ENCODE data around the gene RIN3. TPM values are rescaled to one million over a fixed set of nuclear protein-coding genes. Genes with fewer than 3 reads are reported as not detected.

The RIN3 gene
- total RNA-seq, 1 donor from 2014 or later = 0.22 TPM

- Histone ChIP-seq H3K4me2 (no peak overlapping the region), H3K27me3 (no peaks in the 10 kb centered on the region), H2AFZ (replicated peaks) (no peak overlapping the region), H3F3A (ENCODE audit: low read depth) (peaks cover 9% of the 10 kb centered on the region), H4K20me1 (ENCODE audit: low read depth) (no peaks in the 10 kb centered on the region), H3K36me3 (no peaks in the 10 kb centered on the region), H3K4me3 (no peak overlapping the region), H3K9me3 (ENCODE audit: low read depth) (no peaks in the 10 kb centered on the region), H3K79me2 (ENCODE audit: low read depth) (no peaks in the 10 kb centered on the region), H3K4me1 (no peaks in the 10 kb centered on the region), H3K27ac (no peak overlapping the region), H3K9ac (no peak overlapping the region)
- DNase-seq (ENCODE audit: low spot score) = no peak
- Mint-ChIP-seq H3K4me1 (peaks cover 2% of the 10 kb centered on the region), H3K27ac (no peak overlapping the region), H3K27me3 (ENCODE audit: insufficient read depth, low read depth) (peaks cover 12% of the 10 kb centered on the region), H3K36me3 (no peaks in the 10 kb centered on the region), H3K4me3 (no peak overlapping the region), H3K9me3 (no peaks in the 10 kb centered on the region)
- TF ChIP-seq CTCF (IDR thresholded peaks at IDR 0.05) (no peak), EZH2phosphoT487 (IDR thresholded peaks at IDR 0.05) (no peak), EZH2 (IDR thresholded peaks at IDR 0.05) (no peak)
These were observed 35.7 kb downstream of the RIN3 start for GRCh38 chr14:92549105-92549858.

- DNase-seq (ENCODE audit: low spot score) = no peak
- no peaks in the 10 kb centered on the region for H3K36me3 ChIP-seq
- no peak for TF ChIP-seq EZH2phosphoT487 (IDR thresholded peaks at IDR 0.05)
- no peak for TF ChIP-seq EZH2 (IDR thresholded peaks at IDR 0.05)
- no peak for TF ChIP-seq CTCF (IDR thresholded peaks at IDR 0.05)
- Mint-ChIP-seq H3K4me3 (no peak overlapping the region), H3K4me1 (peaks cover 2% of the 10 kb centered on the region), H3K27me3 (ENCODE audit: insufficient read depth, low read depth) (peaks cover 12% of the 10 kb centered on the region), H3K36me3 (no peaks in the 10 kb centered on the region), H3K27ac (no peak overlapping the region), H3K9me3 (no peaks in the 10 kb centered on the region)
- no peaks in the 10 kb centered on the region for H3K9me3 ChIP-seq (ENCODE audit: low read depth)
- no peaks in the 10 kb centered on the region for H4K20me1 ChIP-seq (ENCODE audit: low read depth)
- H3K27me3 ChIP-seq = no peaks in the 10 kb centered on the region
- no peak overlapping the region for H3K9ac ChIP-seq
- no peaks in the 10 kb centered on the region for H3K79me2 ChIP-seq (ENCODE audit: low read depth)
- no peak overlapping the region for H3K4me2 ChIP-seq
- H3K4me3 ChIP-seq = no peak overlapping the region
- H3F3A ChIP-seq (ENCODE audit: low read depth) = peaks cover 9% of the 10 kb centered on the region
- no peak overlapping the region for H3K27ac ChIP-seq
- no peak overlapping the region for H2AFZ ChIP-seq (replicated peaks)
- H3K4me1 ChIP-seq = no peaks in the 10 kb centered on the region
These were observed 36.3 kb downstream of the RIN3 start for GRCh38 chr14:92549859-92550230.

GRCh38 chr14:92551044-92551841 is 37.7 kb downstream of the RIN3 start:
- H3K4me1 Mint-ChIP-seq = peaks cover 2% of the 10 kb centered on the region
- Histone ChIP-seq H3K36me3 (no peaks in the 10 kb centered on the region), H3K4me3 (no peak overlapping the region), H3K4me1 (no peaks in the 10 kb centered on the region), H3K9ac (no peak overlapping the region), H3K9me3 (ENCODE audit: low read depth) (no peaks in the 10 kb centered on the region), H3F3A (ENCODE audit: low read depth) (peaks cover 9% of the 10 kb centered on the region), H3K4me2 (no peak overlapping the region), H3K27ac (no peak overlapping the region), H3K27me3 (no peaks in the 10 kb centered on the region), H3K79me2 (ENCODE audit: low read depth) (no peaks in the 10 kb centered on the region), H2AFZ (replicated peaks) (no peak overlapping the region), H4K20me1 (ENCODE audit: low read depth) (no peaks in the 10 kb centered on the region)
- TF ChIP-seq CTCF (IDR thresholded peaks at IDR 0.05) (no peak), EZH2phosphoT487 (IDR thresholded peaks at IDR 0.05) (no peak), EZH2 (IDR thresholded peaks at IDR 0.05) (no peak)
- no peak overlapping the region for H3K27ac Mint-ChIP-seq
- no peak for DNase-seq (ENCODE audit: low spot score)
- peaks cover 12% of the 10 kb centered on the region for H3K27me3 Mint-ChIP-seq (ENCODE audit: insufficient read depth, low read depth)
- no peak overlapping the region for H3K4me3 Mint-ChIP-seq
- H3K9me3 Mint-ChIP-seq = no peaks in the 10 kb centered on the region
- H3K36me3 Mint-ChIP-seq = no peaks in the 10 kb centered on the region

Data from neural progenitor cell (in vitro differentiated cells).